ENCODE data around the gene UTP4.

Gene UTP4

DNA sequence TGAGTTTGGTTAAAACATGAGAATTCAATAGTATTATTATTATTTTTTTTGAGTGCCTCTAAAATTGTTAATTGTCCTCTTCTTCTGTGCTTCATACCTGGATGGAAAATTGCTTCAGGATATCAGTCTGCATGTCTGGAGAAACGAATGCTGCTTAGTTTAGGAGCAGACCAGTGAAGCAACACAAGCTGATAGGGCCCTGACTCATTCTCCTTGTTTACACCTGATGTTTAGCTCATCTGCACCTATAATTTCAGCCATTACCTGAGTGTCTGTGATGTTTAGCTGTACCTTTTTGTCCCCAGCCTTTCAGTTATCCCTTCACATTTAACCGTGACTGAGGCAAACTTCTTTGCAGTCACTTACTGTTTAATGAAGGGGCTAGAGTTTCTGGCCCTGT, 69.3 kb downstream of the UTP4 start:
- Histone ChIP-seq H3K4me1 (no peaks in the 10 kb centered on the region), H3K27me3 (no peaks in the 10 kb centered on the region), H3K9me3 (no peaks in the 10 kb centered on the region), H3K36me3 (no peaks in the 10 kb centered on the region), H3K4me3 (ENCODE audit: low read depth, low read length) (no peak overlapping the region)
- no peak for DNase-seq
- no peak for TF ChIP-seq CTCF (IDR thresholded peaks at IDR 0.05; ENCODE audit: low read depth, low read length)

- no peaks in the 10 kb centered on the region for H3K27me3 ChIP-seq
- H3K4me1 ChIP-seq: no peaks in the 10 kb centered on the region
- no peaks in the 10 kb centered on the region for H3K9me3 ChIP-seq
- DNase-seq: no peak
- no peaks in the 10 kb centered on the region for H3K36me3 ChIP-seq
- H3K4me3 ChIP-seq (ENCODE audit: low read depth, low read length): no peak overlapping the region
- TF ChIP-seq CTCF (IDR thresholded peaks at IDR 0.05; ENCODE audit: low read depth, low read length): no peak
These were observed 71.7 kb downstream of the UTP4 start for GRCh38 chr16:69204172-69204571.

DNA sequence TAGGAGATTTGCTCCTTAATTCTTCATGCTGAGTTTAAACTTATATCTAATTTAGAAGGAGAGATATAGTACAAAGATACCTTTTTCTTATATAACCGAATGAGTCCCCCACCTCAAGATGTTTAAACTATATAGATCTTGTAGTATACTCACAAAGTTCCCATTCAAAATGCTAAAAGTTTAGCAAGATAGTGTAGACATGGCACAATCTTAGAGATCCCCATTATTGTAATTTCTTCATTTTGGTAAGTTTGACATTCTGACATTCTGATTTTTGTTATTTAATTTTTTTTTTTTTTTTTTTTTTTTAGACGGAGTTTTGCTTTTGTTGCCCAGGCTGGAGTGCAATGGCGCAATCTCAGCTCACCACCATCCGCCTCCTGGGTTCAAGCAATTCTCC, 77.3 kb downstream of the UTP4 start:
- Histone ChIP-seq H3K36me3 (no peaks in the 10 kb centered on the region), H3K4me3 (ENCODE audit: low read depth, low read length) (no peak overlapping the region), H3K27me3 (no peaks in the 10 kb centered on the region), H3K9me3 (no peaks in the 10 kb centered on the region), H3K4me1 (peaks cover under 1% of the 10 kb centered on the region; the same call in 1 of the 2 replicates)
- no peak for TF ChIP-seq CTCF (IDR thresholded peaks at IDR 0.05; ENCODE audit: low read depth, low read length)
- DNase-seq: no peak

DNA sequence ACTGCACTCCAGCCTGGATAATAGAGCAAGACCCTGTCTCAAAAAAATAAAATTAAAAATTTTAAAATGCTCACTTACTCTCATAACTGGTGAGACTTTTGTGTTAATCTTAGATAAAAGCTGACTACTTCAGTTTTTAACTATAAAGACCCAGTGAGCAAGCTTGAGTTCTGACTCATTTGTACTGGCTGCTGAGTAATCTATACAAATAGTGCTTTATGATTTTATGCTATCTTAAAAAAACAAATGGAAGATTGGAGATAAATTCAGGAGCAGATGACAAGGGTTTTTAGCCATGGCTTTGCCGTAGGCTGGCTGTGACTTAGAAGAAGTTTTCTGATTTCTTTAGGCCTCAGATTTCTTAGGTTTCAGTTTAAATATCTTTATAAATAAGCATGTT, 85.0 kb downstream of the UTP4 start:
- H3K27me3 ChIP-seq: no peaks in the 10 kb centered on the region
- H3K36me3 ChIP-seq: no peaks in the 10 kb centered on the region
- no peak overlapping the region for H3K4me3 ChIP-seq (ENCODE audit: low read depth, low read length)
- no peak for TF ChIP-seq CTCF (IDR thresholded peaks at IDR 0.05; ENCODE audit: low read depth, low read length)
- peaks cover 17% of the 10 kb centered on the region for H3K4me1 ChIP-seq
- H3K9me3 ChIP-seq: no peaks in the 10 kb centered on the region
- DNase-seq: no peak

Measured in BE2C (cell line).